HS-5 (cell line): ENCODE results near the gene CAPN3.

Experiments
- DNase-seq: peaks from one replicate; pipeline ENCODE4 v3.0.0-alpha.2; 2012; ENCODE audit warnings: low read depth

The CAPN3 gene

GRCh38 chr15:42395838-42396237, 36.5 kb downstream of the CAPN3 start:
- DNase-seq, result no peak

DNA sequence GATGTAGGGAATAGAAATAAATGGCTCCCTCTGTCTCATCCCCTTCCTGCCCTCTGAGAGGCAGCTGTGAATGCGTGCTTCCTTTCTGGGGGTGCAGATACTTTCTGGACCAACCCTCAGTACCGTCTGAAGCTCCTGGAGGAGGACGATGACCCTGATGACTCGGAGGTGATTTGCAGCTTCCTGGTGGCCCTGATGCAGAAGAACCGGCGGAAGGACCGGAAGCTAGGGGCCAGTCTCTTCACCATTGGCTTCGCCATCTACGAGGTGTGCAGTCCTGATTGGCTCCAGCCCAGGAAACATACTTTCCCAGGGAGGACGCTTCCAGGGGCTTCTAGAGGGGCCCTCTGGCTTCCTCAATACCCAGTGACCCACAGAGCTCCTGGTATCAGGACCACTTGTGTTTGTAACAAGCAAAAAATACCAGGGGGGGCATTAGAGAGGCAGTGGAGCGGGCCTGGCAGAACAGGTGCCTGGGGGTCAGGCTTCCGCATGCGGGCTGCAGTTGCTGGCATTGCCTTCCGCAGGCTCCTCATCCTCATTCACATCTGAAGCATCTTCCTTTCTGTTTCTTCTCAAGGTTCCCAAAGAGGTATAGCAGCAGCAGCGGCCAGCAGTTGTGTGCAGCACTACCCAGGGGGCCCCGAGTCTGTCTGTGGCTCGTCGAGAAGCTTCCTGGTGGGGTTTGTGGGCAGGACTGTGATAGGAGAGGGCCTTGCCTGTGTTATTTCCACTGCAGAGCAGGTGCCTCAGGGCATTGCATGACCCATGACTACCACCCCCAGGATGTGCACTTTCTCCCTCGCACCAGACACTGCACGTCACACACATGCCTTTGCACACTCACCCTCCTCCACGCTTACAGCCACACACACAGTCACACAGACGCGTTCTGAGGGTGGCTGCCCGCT, 42.5 kb downstream of the CAPN3 start:
- DNase-seq, result no peak

- no peak for DNase-seq
These were observed 43.3 kb downstream of the CAPN3 start for GRCh38 chr15:42402455-42403205.

DNA sequence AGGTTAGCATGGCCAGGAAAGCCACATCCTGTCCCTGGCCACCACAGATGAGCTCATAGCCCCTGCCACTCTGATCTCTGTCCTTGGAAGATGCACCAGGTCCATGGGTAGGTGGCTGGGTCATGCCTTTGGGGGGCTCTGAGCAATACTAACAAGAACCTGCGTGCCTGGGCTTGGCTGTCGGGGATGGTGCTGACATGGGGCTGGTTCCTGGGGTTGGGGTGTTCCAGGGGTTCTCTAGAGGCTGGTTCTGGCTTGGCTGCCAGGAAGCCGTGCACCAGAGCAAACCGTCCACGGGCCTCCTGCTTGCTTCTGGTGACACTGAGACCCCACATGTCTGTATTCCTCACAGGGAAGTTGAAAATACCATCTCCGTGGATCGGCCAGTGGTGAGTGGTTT, 44.1 kb downstream of the CAPN3 start:
- DNase-seq, result no peak

DNA sequence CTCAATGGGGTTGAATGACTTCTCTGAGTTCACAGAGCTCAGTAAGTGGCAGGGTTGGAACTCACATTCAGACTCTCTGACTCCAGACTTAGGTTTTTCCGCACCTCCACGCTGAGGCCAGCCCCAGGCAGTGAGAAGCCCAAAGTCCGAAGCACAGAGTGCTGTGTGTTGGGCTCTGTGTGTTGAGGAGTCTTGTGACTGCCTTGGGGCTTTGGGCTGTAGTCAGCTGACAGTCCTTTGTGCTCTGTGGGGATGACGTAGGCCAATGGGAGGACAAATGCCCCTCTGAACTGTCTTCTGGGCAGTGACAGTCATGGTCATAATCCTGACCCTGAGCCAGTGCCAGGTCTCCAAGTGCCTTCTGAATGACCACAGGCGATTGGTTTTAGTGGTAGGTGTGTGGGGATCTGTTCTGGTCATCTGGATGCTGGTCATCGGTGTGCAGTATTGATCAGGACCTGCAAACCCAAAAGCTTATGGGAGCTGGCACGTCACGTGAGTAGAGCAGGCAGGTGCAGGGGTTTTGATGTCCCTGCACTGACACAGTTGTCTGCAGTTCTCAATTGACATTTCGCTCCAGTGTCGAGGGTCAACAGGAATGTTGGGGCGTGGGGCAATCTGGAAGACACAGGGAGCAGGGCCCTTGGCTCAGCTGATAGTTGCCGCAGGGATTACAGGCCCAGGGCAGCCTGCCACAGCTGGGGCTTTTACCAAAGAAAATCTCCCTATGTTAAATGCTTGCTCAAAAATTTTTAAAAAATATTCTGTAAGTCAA, 45.3 kb downstream of the CAPN3 start:
- no peak for DNase-seq

DNA sequence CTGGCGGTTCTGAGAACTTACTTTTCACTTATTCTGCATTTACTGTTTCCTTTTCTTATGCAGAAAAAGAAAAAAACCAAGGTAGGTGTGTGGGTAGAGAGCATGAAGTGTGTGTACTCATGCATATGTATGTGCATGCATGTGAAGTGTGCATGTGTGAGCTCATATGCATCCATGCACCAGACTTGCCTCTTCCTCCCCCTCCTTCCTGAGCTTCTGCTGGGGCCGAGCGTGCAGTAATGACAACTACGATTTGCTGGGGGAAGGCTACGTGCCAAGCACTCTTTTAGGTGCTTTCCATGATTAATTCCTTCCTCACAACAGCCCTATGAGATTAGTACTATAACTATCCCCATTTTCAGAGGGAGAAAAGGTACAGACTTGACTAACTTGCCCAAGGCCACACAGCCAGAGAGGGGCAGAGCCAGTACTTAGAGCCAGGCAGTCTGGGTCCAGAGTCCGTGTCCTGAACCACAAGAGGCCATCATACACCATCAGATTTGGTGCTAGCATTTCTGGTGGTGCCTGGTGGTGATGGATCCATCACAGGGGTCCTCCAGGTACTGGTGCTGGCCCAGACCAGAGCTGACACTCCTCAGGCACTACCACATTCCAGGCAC, 46.7 kb downstream of the CAPN3 start:
- DNase-seq, result no peak

- DNase-seq, result no peak
These were observed 48.9 kb downstream of the CAPN3 start for GRCh38 chr15:42408178-42408577.

DNA sequence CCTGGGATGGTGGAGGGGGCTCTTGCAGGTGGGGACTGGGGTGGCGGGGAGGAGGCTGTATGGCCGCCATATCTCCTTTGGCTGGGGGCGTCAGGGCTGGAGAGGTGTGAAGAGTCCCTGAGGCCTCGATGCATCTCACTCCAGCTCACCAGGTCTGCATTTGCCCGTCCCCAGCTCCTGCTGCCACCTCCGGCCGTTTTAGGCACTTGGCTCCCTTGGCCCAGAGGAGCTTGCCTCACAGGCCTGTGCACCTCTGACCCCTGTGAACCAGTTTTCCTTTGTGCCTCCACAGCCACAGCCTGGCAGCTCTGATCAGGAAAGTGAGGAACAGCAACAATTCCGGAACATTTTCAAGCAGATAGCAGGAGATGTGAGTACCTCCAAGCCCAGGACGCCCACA, 49.7 kb downstream of the CAPN3 start:
- DNase-seq, result no peak

GRCh38 chr15:42411884-42412283, 52.6 kb downstream of the CAPN3 start:
- no peak for DNase-seq

DNA sequence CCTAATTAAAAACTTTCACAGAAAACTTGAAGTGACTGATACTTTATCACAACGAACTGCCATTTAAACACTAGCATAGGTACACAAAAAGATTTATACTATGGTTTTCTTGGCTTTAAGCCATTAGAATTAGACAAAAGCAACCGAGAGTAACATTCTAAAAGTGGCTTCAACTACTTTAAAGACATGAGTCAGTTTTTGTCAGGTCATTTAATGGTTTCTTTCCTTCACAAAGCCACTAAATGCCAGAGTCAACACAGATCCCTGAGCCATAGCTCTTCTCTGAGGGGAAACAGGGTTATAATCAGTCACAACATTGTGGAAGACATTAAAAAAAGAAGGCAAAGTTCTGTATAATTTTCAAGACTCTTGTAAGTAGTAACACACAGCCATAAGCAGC, 54.6 kb downstream of the CAPN3 start:
- DNase-seq, result no peak

DNA sequence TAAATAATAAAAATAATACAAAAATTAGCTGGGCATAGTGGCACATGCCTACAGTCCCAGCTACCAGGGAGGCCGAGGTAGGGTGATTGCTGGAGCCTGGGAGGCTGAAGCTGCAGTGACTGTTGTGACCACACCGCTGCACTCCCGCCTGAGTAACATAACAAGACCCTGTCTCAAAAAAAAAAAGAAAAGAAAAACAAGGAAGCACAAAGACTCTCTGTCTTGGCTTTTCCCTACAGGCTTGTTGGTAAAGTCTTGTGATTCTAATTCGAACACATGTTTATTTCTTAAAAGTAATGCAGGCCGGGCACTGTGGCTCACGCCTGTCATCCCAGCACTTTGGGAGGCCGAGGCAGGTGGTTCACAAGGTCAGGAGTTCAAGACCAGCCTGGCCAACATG, 60.1 kb downstream of the CAPN3 start:
- no peak for DNase-seq

- no peak for DNase-seq
These were observed 62.1 kb downstream of the CAPN3 start for GRCh38 chr15:42421376-42421775.

DNA sequence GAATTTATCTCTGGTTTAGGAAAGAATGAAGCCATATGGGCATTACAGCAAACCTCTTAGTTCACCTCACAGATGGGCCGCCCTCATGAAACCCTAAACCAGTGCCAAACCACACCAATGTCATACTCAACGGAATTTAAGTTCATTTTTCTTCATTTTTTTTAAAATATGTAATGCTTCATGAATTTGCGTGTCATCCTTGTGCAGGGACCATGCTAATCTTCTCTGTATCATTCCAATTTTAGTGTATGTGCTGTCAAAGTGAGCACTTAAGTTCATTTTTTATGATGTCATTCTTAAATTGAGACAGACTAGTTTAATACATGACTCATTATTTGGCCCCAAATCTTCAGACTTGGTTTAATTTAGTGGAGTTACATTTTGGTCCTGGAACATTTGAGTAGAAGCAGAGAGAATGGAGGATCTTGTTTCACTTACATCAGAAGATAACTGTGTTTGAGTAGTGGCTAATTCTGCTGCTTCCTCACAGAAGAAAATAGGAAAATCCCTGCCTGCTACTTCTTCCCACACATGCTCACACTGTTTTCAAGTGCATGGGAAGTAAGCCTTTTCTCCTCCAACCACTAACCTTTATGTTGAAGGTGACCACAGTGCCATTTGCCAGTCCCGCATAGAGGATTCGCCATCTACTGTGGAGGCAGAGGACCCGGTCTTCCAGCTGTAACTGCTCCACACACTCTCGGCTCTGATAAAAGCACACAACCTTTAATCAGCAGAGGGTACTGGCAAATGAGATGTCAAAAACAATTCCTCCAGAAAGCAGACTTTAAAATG, 68.3 kb downstream of the CAPN3 start:
- DNase-seq, result peak; percentile 95

DNA sequence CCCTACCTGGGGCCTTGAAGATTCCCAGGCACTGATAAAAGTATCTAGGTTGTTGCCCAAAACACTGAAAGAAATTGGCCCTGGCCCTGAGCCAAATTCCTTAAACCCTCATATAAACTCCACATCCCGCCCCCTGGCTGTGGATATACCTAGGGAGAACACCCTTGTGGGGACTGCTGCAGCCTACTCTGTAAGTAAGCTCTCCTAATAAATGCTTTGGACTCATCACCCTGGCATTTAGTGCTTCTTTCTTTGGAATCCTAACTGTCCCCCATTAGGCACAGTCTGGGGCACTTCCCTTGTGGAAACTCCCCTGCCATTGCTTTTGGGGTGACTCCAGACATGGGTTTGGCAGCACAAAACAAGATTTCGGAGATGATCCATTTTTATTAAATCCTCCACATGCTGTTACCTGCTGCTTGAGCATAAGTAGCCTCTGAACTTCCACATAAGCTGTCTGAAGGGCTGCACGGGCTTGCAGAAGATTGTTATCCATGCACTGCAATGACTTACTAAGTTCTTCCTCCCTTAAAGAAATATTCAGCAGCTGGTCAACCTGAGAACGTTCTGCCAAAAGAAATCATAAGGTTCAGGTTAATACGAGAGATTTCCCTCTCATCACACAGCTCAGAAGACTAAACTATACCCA, 85.2 kb downstream of the CAPN3 start:
- DNase-seq, result no peak

- DNase-seq, result no peak
These were observed 86.2 kb downstream of the CAPN3 start for GRCh38 chr15:42445551-42445950.

DNA sequence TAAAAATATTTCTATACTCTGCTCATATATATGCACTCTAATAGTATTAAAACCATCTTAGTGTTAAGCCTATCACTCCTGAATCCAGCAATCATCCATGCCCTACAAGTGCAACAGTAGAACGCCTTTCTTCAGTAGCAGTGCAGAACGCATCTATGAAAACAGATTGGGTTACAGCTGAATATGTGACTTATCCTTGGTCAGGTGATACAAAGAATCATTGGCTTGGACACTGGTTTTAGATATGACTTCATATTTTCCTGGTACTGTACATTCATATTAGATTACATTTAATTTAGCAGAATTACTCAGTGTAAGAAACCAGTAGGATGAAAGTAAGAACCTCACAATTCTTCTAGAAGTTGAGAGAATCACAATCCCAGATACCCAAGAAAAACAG, 88.3 kb downstream of the CAPN3 start:
- DNase-seq, result no peak

DNA sequence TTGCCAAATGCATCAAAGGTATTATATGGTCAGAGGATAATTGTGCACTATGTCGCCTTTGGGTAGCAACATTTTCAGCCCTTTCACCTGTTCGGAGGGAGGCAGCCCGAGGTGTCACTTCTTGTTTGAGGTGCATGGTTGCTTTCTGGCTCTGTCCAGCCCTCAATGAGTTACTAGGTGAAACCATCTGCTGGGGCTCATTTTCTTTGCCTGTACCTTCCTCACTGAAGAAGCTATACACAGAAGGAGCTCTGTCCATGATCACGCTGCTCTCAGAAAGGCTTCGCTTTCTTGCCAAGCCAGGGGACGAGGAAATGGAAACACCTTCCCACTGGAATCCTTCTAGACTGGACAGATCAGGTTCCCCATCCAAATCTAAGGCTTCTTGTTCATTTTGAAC, 89.0 kb downstream of the CAPN3 start:
- no peak for DNase-seq

DNA sequence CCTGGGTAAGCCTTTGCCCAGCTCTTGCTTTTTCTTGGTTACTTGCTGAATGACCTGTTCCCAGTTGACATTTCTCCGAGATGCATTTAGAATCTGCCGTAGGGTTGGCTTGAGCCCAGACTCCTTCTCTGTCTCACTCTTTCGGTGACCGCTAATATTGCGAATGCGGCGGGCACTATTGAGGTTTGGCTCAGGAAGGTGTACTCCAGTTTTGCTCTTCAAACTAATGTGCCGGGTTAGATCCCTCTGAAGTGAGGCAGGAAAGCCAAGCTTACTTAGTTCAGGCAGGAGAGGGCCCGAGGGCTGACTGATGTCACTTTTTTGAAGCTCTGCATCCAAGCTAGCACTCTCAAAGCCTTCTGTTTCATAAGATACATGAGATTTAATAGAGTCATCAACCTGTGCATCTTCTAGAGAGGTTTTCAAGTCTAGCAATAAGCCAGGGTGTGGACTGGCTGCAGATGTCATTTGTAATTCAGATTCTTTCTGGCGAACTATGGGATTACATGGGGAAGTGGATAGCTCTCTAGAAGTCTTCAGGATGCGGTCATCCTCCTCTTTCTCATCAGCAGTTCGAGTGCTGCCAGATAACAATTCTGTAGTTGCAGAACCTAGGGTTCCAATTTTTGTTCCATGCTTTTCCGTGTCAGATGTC, 90.6 kb downstream of the CAPN3 start:
- no peak for DNase-seq

DNA sequence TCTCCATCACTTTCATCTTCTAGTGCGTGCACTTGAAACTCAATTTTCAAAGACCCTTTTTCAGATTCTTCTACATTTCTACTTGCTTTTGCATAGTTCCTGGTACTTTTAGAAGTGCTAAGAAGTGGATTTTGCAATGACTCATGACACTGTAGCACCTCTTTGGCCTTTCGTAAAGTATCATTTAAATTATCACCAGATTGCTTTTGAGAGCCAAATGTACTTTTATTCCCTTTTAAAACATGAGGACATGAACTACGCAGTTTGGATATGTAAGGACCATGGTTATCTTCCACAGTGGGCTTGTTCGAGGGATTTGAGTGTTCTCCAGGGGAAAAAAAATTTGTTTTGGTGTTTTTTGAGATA, 91.1 kb downstream of the CAPN3 start:
- DNase-seq, result no peak

DNA sequence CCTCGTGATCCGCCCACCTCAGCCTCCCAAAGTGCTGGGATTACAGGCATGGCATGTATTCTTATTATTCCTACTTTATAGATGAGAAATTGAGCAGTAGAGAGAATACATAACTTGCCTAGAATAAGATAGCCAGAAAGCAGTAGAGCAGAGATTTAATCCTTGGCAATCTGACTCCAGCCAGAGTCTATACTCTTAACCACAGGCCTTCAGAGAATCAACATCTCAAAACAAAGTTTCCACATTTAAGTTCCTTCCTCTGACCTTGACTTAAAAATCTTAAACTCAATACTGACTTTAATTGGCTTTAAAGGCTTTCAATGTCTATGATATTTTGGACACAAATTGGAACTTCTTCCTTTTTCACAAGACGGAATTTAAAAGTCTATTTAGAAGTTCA, 94.5 kb downstream of the CAPN3 start:
- DNase-seq, result no peak
